PC-9 (cell line): ENCODE results near the gene DYNC2H1. TPM values are rescaled to one million over a fixed set of nuclear protein-coding genes. Genes with fewer than 3 reads are reported as not detected.

ENCODE experiments used
- BruUV-seq: library from RNA; stranded (reverse); fragments of 400-500 nt; replicated peaks from 2 replicates; lab custom pipeline; 2021; lab: Mats Ljungman, UMichigan
- CTCF ChIA-PET: fragments of 300-600 bp; sonication (Branson Sonifier 250); formaldehyde crosslinking; loops from one replicate; lab custom pipeline; 2022; ENCODE audit warnings: antibody characterized with exemption; lab: Charles Lee
- POLR2A ChIA-PET: fragments of 300-600 bp; sonication (Branson Sonifier 250); formaldehyde crosslinking; loops from one replicate; lab custom pipeline; 2022; ENCODE audit warnings: antibody characterized with exemption; ENCODE audit not compliant: unreplicated experiment; lab: Charles Lee
- DNase-seq, 2 experiments: peaks; one replicate each; pipeline versions ENCODE4 v3.0.0 to v3.0.0-alpha.2; 2015 to 2022; ENCODE audit warnings: mixed read lengths in 1 of 2
- H2AFZ ChIP-seq: fragments of 200-600 bp; sonication (generic); 2 replicates; pipeline ENCODE4 v1.8.1; 2017; ENCODE audit warnings: antibody characterized with exemption
- H3F3A ChIP-seq: fragments of 200-600 bp; sonication (generic); 2 replicates; pipeline ENCODE4 v1.8.1; 2017; ENCODE audit warnings: antibody characterized with exemption, mild to moderate bottlenecking, low read depth; ENCODE audit not compliant: insufficient read depth
- H3K27ac ChIP-seq: fragments of 200-600 bp; sonication (generic); 2 replicates; pipeline ENCODE4 v1.6.1; 2016; ENCODE audit warnings: mixed run types
- H3K27me3 ChIP-seq: fragments of 200-600 bp; sonication (generic); 2 replicates; pipeline ENCODE4 v1.6.1; 2016; ENCODE audit warnings: low read depth, mixed run types; ENCODE audit not compliant: insufficient read depth
- H3K36me3 ChIP-seq: fragments of 200-600 bp; sonication (generic); 2 replicates; pipeline ENCODE4 v1.6.1; 2016; ENCODE audit warnings: low read depth, mixed run types
- H3K4me1 ChIP-seq: fragments of 200-600 bp; sonication (generic); replicated peaks from 2 replicates; pipeline ENCODE4 v1.6.1; 2016; ENCODE audit warnings: mixed run types; ENCODE audit not compliant: insufficient read depth
- H3K4me2 ChIP-seq: fragments of 200-600 bp; sonication (generic); 2 replicates; pipeline ENCODE4 v1.6.1; 2017; ENCODE audit warnings: mixed run types
- H3K4me3 ChIP-seq: fragments of 200-600 bp; sonication (generic); 2 replicates; pipeline ENCODE4 v1.6.1; 2016; ENCODE audit warnings: mixed run types
- H3K79me2 ChIP-seq: fragments of 200-600 bp; sonication (generic); 2 replicates; pipeline ENCODE4 v1.6.1; 2017; ENCODE audit warnings: low read depth, mixed run types
- H3K9me2 ChIP-seq: fragments of 200-600 bp; sonication (generic); 2 replicates; pipeline ENCODE4 v1.8.1; 2017; ENCODE audit warnings: mild to moderate bottlenecking; ENCODE audit not compliant: insufficient read depth
- H3K9me3 ChIP-seq: fragments of 200-600 bp; sonication (generic); 2 replicates; pipeline ENCODE4 v1.8.1; 2016; ENCODE audit warnings: low read depth; ENCODE audit not compliant: insufficient read depth
- H4K20me1 ChIP-seq: fragments of 200-600 bp; sonication (generic); 2 replicates; pipeline ENCODE4 v1.8.1; 2017; ENCODE audit not compliant: insufficient read depth
- EZH2 ChIP-seq: fragments of 200-600 bp; sonication (generic); IDR thresholded peaks from 2 replicates; pipeline ENCODE4 v1.8.0; 2017; ENCODE audit warnings: antibody characterized with exemption, low read depth
- intact Hi-C: fragments of 100-400 bp; cut with micrococcal nuclease; formaldehyde crosslinking; loops from one replicate; pipeline ENCODE4 v1.10.0; 2022; ENCODE audit not compliant: unreplicated experiment
- total RNA-seq: library from RNA; stranded (reverse); gene quantifications from 2 replicates; pipeline ENCODE4 v1.2.3, GENCODE V29; 2021
- TF ChIP-seq, protein P1 (sequence below): fragments of 200-600 bp; sonication (generic); conservative IDR thresholded peaks from 2 replicates; pipeline ENCODE4 v1.6.1; 2017; ENCODE audit warnings: mixed run types, antibody characterized with exemption, mild to moderate bottlenecking, moderate library complexity

DYNC2H1 gene
- total RNA-seq, 1 experiment from 2014 or later: 12.2 TPM

DNA sequence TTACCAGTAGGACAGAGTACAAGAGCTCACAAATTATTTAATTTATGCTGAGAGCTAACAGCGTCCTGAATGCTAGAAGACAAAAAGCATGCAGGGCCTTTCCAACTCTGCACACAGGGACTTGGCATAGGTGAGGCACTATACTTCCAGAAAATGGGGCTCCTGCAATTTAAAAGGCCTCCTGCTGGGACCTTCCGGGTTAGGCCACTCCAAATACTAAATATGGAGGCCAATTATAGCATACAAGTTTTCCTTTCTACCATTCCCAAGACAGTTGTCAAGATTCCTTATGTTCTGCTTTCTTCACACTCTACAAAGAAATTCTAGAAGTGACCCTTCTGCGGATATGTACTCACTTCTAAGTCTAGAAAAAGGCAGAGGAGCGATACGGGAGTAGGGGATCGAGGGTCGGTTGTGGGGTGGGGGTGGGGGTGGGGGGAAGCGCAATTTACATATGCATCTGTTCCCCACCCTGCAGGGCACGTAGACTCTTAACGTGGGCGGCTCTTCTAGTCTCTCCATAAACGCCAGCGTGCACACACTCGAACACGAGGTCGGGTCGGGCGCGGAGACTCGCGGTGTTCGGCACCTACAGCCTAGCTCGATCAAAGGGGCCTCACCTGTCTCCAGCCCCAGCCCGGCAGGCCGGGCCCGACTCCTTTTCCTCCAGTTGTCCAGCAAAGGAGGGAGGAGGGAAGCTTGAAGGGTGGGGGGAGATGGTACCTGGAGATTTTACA is 18.0 kb upstream of the DYNC2H1 start:
- peak overlapping the region; percentile 74 for H3K4me3 ChIP-seq
- POLR2A ChIA-PET: interaction anchor here (0.6 kb wide), 1 partner anchor 10 kb away, joined by 3 read pairs; no protein-coding TSS in a partner anchor
- peaks cover 38% of the 10 kb centered on the region for H3K4me1 ChIP-seq

DNA sequence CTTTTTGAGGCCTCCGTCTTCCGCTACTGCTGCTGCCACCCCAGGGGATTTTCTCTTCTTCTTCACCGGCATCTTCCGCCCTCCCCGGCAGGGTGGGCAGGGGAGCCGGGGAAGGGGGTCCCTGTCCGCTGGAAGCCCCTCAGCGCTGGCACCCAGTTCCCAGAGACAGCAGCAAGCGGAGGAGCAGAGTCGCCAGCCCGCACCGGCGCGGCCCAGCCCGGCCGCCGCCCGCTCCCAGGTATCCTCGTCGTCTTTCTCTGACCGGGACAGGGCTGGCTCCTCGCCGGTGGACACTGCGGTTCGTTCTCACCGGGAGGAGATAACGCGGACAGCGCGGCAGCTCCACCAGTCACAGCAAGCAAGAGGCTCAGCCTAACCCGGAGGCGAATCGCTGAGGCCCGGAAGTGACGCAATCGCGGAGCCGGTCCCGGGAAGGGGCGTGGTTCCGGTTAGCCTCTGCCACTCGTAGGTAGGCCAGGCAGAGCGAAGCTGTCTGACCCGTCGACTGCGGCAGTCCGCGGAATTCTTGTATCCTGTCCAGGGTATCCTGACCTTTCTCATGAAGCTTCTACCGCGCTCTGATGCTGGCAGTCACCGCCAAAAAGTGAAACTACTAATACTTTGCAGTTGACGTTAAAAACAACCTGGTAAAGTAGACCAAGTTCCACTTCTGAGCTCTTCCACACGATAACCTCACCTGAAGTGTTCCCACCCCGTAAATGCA is 17.3 kb upstream of the DYNC2H1 start, which contains the start of gene DCUN1D5:
DCUN1D5 (minus strand) TSS at position 360 of the 724 bp plus-strand sequence; CDS start at position 72, 288 bp downstream.
- peak within 1 kb of the TSS; percentile 95 for H2AFZ ChIP-seq
- POLR2A ChIA-PET: interaction anchor here (0.6 to 1.0 kb wide), 3 partner anchors 9 to 440 kb away, joined by 3 to 18 read pairs (median 3); partner anchors contain the start of gene DYNC2H1
- no peaks in the 10 kb centered on the region for H3K9me3 ChIP-seq
- H3K27me3 ChIP-seq: no peaks in the 10 kb centered on the region
- H3K9me2 ChIP-seq: no peaks in the 10 kb centered on the region
- intact Hi-C loops: loop anchor here (2.0 kb wide), 1 partner anchor 17 kb away; the partner anchor contains the start of gene DYNC2H1
- TF ChIP-seq, protein P1, sequence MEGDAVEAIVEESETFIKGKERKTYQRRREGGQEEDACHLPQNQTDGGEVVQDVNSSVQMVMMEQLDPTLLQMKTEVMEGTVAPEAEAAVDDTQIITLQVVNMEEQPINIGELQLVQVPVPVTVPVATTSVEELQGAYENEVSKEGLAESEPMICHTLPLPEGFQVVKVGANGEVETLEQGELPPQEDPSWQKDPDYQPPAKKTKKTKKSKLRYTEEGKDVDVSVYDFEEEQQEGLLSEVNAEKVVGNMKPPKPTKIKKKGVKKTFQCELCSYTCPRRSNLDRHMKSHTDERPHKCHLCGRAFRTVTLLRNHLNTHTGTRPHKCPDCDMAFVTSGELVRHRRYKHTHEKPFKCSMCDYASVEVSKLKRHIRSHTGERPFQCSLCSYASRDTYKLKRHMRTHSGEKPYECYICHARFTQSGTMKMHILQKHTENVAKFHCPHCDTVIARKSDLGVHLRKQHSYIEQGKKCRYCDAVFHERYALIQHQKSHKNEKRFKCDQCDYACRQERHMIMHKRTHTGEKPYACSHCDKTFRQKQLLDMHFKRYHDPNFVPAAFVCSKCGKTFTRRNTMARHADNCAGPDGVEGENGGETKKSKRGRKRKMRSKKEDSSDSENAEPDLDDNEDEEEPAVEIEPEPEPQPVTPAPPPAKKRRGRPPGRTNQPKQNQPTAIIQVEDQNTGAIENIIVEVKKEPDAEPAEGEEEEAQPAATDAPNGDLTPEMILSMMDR: no peak
- no peak for TF ChIP-seq EZH2
- H3K36me3 ChIP-seq: peaks cover 24% of the 10 kb centered on the region
- CTCF ChIA-PET: interaction anchor here (1.0 kb wide), 1 partner anchor 17 kb away, joined by 7 read pairs; the partner anchor contains the start of gene DYNC2H1
- no TSS peak for BruUV-seq
- peak within 1 kb of the TSS; percentile 74 for H3K4me3 ChIP-seq
- peak; percentile 97 for DNase-seq
- H4K20me1 ChIP-seq: peaks cover 39% of the 10 kb centered on the region
- peaks cover 50% of the 10 kb centered on the region for H3K79me2 ChIP-seq
- H3K27ac ChIP-seq: peak within 1 kb of the TSS; percentile 84
- peaks cover 38% of the 10 kb centered on the region for H3K4me1 ChIP-seq
- H3K4me2 ChIP-seq: peak within 1 kb of the TSS; percentile 88
- H3F3A ChIP-seq: peaks cover 7% of the 10 kb centered on the region; the same call in 1 of the 2 replicates

More for the DNA sequence above, 18.0 kb upstream of the DYNC2H1 start:
- Histone ChIP-seq H3K4me2 (peak overlapping the region; percentile 88), H3K79me2 (peaks cover 56% of the 10 kb centered on the region), H4K20me1 (peaks cover 43% of the 10 kb centered on the region), H3K9me3 (no peaks in the 10 kb centered on the region), H3K36me3 (peaks cover 24% of the 10 kb centered on the region), H3F3A (peaks cover 7% of the 10 kb centered on the region; the same call in 1 of the 2 replicates), H3K9me2 (no peaks in the 10 kb centered on the region), H2AFZ (peak overlapping the region; percentile 95), H3K27me3 (no peaks in the 10 kb centered on the region), H3K27ac (peak overlapping the region; percentile 84)
- peak; percentile 37 to 43 for DNase-seq
- TF ChIP-seq, protein P1: no peak
- no peak for TF ChIP-seq EZH2
- CTCF ChIA-PET: no interaction called here
- intact Hi-C loops: no loop called here
- TSS peak; percentile 48 for BruUV-seq

DNA sequence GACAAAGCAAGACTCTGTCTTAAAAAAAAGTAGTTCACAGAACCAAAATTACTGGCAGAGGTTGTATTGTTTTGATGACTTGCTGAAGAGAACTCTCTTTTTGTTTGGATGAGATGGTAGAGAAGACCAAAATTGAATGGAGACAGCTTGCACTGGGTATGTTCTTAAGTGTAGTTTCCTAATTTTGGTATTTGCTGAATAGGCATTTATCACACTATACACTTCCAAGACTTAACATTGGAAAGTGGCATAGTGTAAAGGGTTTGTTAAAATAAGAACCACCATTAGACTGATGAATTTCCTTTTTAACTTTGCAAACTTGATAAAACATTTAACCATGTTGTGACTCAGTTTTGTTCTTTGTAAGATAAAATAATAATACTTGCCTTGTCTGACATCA is 11.9 kb upstream of the DYNC2H1 start:
- no peaks in the 10 kb centered on the region for H3K9me2 ChIP-seq
- H3K9me3 ChIP-seq: no peaks in the 10 kb centered on the region
- H3K36me3 ChIP-seq: no peaks in the 10 kb centered on the region
- ChIA-PET POLR2A (no interaction called here), CTCF (no interaction called here)
- 0 out of 2 replicates have a peak, but pooled peaks cover 3% of the 10 kb centered on the region for H3F3A ChIP-seq
- no peaks in the 10 kb centered on the region for H4K20me1 ChIP-seq
- no peaks in the 10 kb centered on the region for H3K27me3 ChIP-seq
- BruUV-seq: no TSS peak
- no peak overlapping the region for H3K4me2 ChIP-seq
- no peaks in the 10 kb centered on the region for H3K79me2 ChIP-seq
- H3K4me1 ChIP-seq: peaks cover 7% of the 10 kb centered on the region
- no peak overlapping the region for H3K27ac ChIP-seq
- intact Hi-C loops: no loop called here
- no peak for DNase-seq
- H3K4me3 ChIP-seq: no peak overlapping the region
- H2AFZ ChIP-seq: no peak overlapping the region
- TF ChIP-seq, protein P1: no peak
- TF ChIP-seq EZH2: no peak
